GM19372 (cell line): Measurements from ENCODE around the gene ANK3.
A peak's percentile ranks its signal among the peaks of the same experiment; 100 is the strongest.

ENCODE experiments used
- ATAC-seq: cut with Tn5 transposase; IDR thresholded peaks from one replicate; pipeline ENCODE4 v1.9.1; 2021; ENCODE audit warnings: mild to moderate bottlenecking, low read depth, moderate library complexity; ENCODE audit not compliant: unreplicated experiment

Gene ANK3

DNA sequence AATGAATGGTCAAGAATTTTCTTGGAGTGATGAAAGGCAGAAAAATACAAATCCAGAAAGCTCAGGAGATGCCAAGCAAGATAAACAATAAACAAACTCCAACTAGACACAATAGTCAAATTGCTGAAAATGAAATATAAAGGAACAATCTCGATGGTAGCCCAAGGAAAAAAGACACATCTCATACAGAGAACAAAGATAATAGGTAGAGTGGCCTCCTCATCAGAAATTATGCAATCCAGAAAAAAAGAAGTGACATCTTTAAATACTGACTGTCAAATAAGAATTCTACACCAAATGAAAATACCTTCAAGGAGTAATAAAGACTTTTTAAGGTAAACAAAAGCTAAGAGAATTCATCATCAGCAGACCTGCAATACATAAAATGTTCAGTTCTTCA is 150.4 kb downstream of the ANK3 start:
- ATAC-seq, result no peak

DNA sequence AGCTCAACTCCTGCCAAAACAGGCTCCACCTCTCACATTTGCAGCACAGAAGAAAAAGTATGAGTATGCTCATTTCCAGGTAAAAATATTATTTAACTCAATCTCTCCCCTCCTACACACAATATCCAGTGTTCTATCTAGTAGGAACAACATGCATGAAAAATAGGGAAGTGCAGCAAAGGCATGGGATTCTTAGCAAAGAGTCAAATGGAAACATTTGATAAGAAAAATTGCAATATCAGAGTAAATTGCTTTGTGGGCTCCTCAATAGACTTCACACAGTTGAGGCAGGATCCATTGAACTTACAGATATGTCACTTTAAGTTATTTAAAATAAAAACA is 150.9 kb downstream of the ANK3 start:
- no peak for ATAC-seq

DNA sequence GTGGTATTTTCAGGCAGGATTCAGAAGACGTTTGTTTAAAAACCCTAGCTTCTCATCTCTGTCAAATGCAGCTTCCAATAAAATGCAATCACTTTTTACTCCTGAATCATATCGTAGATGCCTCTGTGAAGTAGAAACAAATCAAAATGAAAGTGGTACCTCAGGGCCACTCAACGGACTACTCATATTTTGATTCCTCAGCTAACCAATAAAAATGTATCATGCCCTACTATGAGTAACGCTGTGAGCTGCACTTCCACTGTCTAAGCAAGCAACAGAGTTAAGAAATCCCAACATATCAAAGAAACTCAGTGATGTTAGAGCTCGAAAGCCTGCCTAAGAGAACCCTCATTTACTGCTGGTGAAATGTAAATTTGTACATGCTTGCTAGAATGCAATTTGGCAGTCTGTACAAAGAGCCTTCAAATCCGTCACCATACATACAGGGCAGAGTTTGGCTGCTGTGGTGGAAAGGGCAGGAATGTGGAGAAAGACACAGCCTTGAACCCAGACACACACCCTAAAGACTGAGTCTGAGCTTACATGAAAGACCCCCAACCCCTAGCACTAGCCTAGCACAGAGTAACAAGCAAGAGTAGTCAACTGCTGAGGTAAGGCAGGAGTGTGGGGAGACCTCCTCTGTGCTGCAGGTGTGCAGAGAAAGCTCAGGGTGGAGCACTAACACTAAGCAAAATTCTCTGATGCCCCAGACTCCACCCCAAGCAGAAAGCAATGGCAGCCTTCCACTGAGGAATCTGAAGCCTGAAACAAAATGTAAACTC is 151.5 kb downstream of the ANK3 start:
- ATAC-seq, result peak; percentile 31

DNA sequence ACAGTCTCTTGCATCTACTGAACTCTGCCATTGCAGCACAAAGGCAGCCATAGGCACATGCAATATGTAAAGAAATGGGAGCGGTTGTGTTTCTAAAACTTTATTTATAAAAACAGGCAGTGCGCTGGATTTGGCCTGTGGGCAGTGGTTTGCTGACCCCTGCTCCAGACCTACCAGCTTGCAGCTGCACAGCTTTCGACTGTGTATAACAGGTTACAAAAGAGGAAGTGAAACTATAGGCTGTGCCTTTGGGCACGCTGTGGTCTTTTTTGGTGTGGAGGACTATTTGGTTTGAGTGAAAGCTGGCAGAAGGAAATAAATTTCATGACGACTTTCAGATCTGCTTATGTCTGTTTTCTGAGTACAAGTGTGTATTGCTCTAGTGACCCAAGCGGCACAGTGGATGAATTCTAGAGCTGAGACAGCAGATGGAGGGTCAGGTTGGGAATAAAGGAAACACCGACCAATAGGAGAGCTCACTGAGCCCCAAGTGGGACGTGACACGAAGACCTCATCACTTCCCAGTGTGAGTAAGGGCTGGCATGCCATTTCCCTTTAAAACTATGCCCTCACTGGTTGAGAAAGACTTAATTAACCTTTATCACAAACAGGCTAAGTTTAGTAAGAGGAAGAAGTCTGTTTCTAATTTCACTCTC is 152.7 kb downstream of the ANK3 start:
- ATAC-seq, result peak; percentile 97

DNA sequence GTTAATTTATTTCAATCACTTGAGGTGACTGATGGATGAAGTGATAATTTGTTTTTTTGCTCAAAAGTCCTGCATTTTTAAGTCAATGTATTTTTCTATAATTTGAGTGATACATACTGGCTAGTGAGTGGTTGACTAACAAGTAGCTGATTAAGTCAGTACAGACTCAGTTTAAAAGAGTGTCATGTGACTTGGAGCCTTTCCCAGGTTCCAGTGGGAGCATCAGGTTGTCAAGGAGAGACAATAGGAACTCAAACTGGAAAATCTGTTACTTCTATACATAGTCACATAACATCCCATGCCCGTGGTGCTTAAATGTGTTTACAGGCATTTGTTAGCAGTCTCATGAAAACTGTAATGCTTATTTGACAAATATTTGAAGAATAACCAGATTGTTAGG is 154.7 kb downstream of the ANK3 start:
- ATAC-seq, result no peak

DNA sequence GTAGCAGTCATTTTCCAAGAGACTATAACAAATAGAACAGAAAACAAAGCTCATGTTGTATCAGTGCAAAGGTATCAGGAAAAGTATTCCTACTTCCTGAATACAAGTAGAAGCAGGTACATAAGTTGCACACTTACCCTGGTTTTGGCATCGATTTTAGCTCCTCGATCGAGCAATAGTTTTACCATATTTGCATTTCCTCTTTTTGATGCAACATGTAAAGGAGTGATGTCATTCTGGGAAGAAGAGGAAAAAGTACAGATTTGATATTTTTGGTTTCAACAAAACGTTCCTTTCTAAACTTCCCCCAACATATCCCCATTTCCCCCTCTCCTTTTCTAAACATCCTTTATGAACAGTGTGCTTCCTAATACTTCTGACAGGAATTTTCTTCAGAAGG is 155.1 kb downstream of the ANK3 start:
- ATAC-seq, result no peak

DNA sequence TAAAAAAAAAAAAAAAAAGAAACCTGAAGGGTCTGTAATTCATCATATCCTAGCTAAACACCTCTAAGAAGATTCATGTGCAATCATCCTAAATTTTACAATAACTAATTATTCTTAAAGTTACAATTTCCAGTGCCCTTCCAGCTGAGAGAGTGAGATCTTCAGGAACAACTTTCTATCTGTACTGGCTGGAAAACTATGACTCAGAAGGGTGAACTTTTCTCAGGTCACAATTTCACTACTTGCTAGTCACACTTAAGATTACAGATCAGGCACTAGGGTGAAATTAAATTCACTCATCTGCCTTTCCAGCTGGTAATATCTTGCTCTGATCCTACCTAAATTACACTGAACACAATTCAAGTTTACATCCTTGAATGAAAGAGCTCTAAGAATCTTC is 158.8 kb downstream of the ANK3 start:
- ATAC-seq, result no peak

DNA sequence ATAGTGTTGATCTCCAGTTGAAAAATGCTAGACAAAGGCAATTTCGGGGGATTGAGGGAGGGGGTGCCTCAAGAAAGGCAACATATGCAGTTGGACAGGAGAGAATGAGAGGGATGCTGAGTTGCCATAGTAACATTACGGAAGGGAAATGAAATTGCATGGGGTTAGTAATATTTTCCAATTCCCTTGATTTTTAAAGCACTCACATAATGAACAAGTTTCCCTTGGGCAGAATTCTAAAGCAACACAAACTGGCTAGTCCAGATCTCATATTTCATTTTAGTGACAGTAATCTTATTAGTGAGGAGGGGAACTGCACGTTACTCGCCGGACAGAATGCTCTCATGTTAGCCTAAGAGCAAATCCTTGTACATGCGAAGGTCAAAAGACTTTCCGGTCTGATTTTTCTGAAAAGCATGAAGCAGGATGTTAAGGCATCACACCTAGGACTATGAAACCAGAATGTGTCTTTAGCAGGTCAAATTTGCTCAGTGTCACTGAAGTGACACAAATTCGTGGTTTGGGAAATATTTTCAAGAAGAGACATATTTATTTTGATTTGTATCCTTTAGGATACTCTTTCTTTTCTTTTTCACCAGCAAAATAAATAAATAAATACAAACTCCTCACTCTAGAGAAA is 165.5 kb downstream of the ANK3 start:
- ATAC-seq, result no peak

DNA sequence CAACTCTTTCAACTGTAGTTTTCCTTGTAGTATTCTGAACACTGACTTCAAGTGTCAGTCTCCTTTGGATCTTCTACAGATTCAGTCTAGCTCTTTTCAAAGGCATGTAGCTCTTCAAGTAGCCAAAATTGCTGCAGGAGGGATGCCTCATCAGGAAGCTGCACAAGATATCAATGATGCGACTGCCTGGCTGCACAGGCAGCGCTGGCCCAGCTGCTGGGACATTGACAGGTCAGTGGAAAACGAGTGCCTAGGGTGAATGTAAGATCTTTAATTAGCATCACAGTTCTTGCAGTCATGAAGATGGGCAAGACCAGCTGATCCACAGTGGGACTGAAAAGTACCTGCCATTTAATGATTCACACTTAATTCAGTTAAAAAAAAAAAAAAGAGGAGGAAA is 167.6 kb downstream of the ANK3 start:
- ATAC-seq, result no peak

DNA sequence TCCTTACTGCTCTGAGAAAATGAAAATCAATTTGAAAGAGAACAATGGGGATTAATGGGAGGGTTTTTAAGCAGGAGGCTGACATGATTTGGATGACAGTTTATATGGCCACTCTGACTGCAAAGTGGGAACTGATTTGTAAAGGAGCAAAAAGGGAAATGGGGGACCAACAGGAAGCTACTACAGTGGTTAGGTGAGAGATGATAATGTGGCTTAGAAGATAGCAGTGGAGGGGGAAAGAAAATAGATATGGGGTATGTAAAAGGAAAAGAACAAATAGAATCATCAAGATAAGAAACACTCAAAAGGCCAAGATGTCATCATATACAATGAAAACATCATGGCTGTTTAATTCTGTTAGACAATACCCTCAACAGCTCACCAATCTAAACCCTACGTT is 177.5 kb downstream of the ANK3 start:
- ATAC-seq, result no peak

DNA sequence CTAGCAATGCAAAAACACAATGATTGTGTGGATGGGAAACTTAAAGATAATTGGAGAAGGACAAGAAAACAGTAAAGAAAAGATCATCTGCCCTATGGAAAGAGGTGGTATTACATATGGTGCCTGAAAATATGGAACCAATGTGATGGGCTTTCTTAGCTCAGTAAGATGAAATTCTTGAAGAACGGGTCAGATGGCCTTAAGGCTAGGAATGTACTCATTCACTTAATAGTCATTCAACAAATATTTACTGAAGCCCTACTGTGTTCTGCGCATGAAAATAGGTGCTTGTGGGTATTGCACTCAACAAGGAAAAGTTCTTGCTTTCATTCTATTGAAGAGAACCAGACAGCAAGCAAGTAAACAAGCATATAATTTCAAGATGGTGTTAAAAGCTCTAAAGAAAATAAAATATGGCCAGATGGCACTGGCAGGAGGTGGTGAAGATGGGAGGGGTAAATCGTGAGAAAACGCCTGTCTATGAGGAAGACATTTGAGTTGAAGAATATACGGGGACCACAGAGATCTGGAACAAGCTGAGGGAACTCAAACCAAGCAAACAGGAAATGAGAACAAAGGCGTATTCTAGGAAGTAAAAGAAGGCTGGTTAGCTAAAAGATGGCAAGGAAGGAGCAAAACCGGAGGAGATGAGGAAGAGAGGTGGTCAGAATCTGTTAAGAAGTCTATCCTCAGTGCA is 179.7 kb downstream of the ANK3 start:
- no peak for ATAC-seq

DNA sequence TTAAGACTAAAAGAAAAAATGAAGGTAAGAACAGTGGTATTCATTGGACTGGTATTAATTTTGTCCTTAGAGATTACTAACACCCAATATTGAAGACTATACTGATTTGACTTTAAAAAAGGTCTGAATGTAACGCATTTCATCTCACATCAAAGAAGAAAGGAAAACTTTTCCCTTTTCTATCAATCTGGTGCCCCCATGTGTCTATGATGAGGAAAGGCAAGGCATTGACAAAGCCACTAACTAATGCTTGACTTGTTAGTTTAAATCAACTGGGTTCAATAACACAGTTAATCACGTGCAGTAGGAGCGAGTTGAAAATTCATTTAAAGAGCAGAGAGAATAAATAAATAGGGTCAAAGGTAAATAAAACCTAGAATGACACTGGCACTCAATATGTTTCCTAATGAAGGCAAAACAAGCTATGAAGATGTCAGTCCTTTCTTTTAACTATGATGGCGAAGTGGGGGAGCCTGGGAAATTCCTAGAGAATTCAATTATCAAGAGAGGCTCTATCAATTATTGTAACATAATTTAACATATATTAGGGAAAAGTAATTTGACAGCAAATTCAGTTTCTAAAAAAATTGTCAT is 180.9 kb downstream of the ANK3 start:
- no peak for ATAC-seq

DNA sequence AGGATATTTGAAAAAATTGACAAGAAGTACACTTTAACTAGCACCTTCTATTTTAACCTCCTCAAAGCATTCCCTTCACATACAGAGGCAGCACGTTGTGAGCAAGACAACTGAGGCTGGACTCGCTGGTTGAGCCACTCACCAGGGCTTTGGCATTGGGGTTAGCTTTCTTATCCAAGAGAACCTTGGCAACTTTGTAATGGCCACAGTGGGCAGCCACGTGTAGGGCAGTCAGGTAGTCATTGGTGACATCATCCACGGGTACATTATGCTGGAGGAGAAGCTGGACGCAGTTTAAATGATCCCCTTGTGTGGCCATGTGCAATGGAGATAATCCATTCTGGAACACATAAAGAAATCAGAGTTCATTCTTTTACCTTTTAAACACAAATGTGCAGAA is 181.8 kb downstream of the ANK3 start:
- ATAC-seq, result no peak

DNA sequence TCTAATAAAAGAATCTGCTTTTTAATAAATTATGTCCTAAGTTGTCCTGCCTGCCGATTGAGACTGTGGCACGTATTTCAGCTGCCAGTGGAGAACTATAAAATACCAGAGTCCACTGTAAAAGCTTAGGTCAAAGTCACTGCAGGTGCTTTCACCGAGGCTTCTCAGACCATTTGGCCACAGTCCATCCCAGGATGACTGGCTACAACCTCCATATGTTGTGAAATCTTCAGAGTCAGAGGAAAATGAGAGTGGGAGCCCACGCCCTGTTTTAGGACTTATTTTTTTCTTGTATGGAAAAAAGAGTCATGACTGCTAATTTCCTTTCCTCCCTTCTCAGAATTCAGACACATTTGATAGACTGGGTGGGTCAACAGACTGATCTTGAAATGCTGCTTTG is 182.9 kb downstream of the ANK3 start:
- ATAC-seq, result no peak

DNA sequence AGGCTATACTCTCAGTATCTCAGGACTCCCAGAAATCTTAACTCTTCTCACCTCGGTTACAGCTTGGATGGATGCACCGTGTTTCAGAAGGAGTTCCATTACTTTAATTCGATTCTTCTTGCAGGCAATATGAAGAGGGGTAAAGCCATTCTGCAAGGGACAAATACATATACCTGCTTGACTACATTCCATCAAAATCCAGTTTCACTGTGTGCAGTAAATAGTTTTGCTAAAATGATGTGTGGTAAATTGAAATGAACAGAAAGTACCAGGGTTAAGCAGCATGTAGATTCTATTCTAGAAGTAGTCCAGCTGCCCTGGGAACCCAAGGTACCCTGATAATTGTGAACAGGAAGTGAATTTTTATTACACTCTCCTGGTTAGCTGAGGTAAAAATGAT is 183.9 kb downstream of the ANK3 start:
- no peak for ATAC-seq

DNA sequence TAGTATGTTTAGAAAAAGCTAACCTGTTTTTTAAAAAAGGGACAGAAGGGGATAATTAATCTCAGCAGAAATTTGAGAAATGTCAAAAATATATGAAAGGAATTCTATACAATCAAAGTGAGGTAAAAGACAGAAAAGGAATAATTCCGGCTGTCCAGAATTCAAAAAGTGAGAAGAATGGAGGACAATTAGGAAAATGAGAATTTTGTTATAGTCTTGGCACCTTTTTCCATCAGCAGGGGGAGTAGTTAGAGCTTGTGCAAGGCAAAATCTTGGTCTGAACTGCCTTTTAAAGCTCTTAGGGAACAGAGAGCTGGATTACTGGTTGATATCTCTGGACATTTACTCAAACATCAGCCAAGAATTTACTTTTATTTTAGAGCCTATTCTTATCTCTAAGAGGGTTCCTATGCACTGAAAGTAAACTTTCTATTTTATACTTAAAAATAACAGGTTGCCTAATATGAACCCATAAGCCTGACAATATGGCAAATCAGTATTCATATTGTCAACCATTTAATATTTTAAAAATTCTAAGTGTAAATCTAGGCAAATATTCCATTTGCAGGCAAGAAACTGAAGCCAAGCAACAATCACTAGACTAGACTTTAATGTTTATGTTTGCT is 185.6 kb downstream of the ANK3 start:
- no peak for ATAC-seq

DNA sequence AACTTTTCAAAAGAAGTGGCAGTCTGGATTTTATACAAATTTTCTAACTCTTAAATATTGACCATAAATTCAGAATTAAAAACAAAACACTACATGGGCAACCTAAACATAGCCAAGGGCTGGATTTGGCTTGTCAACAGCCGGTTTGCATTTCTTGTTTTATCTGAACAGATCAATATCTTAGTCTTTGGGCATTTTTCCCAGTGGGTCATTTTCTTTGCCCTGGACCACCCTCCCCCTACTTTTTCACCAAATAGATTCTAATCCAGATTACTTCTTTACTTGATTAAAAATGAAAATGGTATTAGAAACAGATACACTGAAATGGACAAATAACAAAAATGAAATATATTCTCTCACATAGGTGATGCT is 189.0 kb downstream of the ANK3 start:
- ATAC-seq, result no peak

DNA sequence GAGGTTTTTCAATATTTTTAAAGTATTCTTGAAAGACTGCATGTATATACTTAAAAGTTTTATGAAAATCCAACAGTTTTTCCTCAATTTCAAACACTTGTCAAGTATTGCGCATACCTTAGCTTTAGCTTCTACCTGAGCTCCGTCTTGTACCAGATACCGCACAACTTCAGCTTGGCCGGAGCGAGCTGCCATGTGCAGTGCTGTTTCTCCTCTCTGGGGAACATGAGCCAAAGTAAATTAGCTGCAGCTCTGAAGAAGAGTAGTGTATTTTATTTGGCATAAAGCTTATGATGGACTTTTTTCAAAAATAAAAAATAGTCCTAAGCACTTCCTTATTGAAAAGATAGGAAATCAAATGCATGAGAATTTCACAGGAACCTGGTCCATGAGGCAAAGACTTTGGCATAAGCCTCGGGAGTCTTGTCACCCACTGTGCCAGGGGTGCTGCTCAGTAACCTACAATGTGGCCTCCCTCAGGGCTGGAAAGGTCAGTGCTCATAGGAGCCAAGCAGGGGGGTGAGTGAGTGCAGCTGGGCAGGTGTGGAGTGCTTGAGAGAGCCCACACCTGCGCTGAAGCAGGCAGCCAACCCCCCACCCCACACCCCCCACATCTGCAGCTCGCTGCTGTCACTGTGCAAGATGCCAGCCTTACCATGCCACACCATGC is 189.5 kb downstream of the ANK3 start:
- no peak for ATAC-seq

DNA sequence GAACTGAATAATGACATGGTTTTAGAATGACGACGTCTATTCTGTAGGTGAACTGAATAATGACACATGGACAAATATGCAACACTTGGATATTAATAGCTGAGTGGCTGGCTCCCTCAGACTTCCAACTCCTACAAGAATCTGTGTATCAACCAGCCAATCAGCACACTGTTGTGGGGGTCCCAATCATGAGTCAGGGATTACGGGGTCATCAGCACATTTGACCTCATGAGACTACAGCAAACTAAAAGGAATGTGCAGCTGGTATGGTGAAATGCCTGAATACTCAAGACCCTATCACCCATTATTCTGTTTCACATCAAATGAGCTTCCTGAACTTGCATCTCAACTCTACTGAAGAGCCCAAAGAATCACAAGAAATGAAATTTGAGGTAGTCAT is 192.5 kb downstream of the ANK3 start:
- ATAC-seq, result no peak

DNA sequence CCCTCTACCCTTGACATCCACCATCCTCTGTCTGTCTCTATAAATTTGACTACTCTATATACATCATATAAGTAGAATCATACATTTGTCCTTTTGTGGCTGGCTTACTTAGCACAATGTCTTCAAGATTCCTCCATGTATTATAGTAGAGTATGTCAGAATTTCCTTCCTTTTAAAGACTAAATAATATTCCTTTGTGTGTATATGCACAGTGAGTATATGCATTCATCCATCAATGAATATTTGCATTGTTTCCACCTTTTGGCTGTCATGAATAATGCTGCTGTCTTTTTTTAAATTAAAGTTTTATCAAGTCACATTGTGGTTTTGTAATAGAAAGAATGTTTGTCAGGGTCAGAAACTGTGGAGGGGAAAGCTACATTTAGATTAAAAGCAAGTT is 195.3 kb downstream of the ANK3 start:
- no peak for ATAC-seq
